ENCODE data around the gene RBP5. TPM values are rescaled to one million over a fixed set of nuclear protein-coding genes. Genes with fewer than 3 reads are reported as not detected.

RBP5 gene
- total RNA-seq, 1 donor from 2014 or later: 0.65 TPM

DNA sequence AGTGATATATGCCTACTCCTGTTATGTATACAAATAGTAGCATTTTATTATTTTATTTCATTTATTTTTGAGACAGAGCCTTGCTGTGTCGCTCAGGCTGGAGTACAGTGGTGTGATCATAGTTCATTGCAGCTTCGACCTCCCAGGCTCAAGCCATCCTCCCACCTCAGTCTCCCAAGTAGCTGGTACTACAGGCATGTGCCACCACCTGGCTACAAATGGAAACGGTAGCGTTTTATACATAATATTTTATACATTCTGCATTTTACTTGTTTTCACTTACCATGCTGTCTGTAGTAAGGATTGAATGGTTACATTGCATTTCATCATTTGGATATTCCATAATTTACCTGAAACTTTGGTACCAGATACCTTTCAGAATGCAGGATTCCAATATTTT is 50.5 kb downstream of the RBP5 start:
- no peak for DNase-seq (ENCODE audit: low read depth, low spot score)
- Mint-ChIP-seq H3K36me3 (ENCODE audit: low read depth) (peaks cover 2% of the 10 kb centered on the region), H3K27me3 (ENCODE audit: low read depth) (peaks cover 6% of the 10 kb centered on the region), H3K4me3 (no peak overlapping the region), H3K9me3 (peaks cover 4% of the 10 kb centered on the region), H3K4me1 (peaks cover 8% of the 10 kb centered on the region), H3K27ac (ENCODE audit: unreplicated experiment) (no peak overlapping the region)
- TF ChIP-seq, protein P1, sequence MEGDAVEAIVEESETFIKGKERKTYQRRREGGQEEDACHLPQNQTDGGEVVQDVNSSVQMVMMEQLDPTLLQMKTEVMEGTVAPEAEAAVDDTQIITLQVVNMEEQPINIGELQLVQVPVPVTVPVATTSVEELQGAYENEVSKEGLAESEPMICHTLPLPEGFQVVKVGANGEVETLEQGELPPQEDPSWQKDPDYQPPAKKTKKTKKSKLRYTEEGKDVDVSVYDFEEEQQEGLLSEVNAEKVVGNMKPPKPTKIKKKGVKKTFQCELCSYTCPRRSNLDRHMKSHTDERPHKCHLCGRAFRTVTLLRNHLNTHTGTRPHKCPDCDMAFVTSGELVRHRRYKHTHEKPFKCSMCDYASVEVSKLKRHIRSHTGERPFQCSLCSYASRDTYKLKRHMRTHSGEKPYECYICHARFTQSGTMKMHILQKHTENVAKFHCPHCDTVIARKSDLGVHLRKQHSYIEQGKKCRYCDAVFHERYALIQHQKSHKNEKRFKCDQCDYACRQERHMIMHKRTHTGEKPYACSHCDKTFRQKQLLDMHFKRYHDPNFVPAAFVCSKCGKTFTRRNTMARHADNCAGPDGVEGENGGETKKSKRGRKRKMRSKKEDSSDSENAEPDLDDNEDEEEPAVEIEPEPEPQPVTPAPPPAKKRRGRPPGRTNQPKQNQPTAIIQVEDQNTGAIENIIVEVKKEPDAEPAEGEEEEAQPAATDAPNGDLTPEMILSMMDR (conservative IDR thresholded peaks at IDR 0.05): no peak

DNA sequence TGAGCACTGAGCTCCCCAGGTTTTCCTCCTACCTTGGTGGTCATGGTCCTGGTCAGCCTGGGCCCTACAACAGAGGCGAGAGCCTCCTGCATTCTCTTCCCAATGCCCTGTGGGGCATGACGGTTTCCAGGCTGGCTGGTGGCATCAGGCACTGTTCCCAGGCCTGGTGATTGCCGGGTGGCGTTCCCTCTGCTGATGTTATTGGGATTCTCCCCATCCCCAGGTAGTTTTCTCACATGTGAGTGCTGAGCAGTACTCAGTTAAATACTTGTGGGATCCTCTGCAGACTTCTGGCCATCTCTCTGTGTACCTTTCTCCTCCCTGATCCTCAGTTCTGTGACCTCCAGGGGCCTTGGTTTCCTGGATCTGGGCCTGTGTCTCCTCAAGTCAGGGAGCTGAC is 52.2 kb downstream of the RBP5 start:
- Mint-ChIP-seq H3K36me3 (ENCODE audit: low read depth) (no peaks in the 10 kb centered on the region), H3K4me3 (no peak overlapping the region), H3K27me3 (ENCODE audit: low read depth) (peaks cover 12% of the 10 kb centered on the region), H3K27ac (ENCODE audit: unreplicated experiment) (no peak overlapping the region), H3K4me1 (peaks cover 8% of the 10 kb centered on the region), H3K9me3 (no peaks in the 10 kb centered on the region)
- DNase-seq (ENCODE audit: low read depth, low spot score): no peak
- TF ChIP-seq, protein P1 (conservative IDR thresholded peaks at IDR 0.05): no peak

DNA sequence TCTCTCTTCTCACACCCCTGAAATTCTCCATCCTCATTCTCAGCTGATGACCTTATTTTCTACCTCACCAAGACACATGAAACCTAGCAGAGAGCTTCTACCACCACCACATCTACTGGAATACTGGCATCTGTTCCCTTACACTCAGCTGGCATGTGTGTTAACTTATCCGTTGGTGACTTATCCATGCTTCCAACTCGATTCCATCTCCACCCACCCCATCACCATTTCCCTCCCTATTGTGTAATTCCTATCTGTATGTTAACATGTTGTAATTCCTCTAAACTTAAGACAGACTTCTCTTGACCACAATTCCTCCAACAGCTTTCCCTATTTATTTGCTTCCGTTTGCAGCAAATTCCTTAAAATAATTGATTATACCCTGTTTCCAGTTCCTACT is 52.8 kb downstream of the RBP5 start:
- Mint-ChIP-seq H3K4me3 (no peak overlapping the region), H3K9me3 (no peaks in the 10 kb centered on the region), H3K27me3 (ENCODE audit: low read depth) (peaks cover 12% of the 10 kb centered on the region), H3K36me3 (ENCODE audit: low read depth) (no peaks in the 10 kb centered on the region), H3K4me1 (peaks cover 8% of the 10 kb centered on the region), H3K27ac (ENCODE audit: unreplicated experiment) (no peak overlapping the region)
- no peak for DNase-seq (ENCODE audit: low read depth, low spot score)
- TF ChIP-seq, protein P1 (conservative IDR thresholded peaks at IDR 0.05): no peak

GRCh38 chr12:7075518-7075917 is 53.2 kb downstream of the RBP5 start:
- Mint-ChIP-seq H3K4me3 (no peak overlapping the region), H3K27me3 (ENCODE audit: low read depth) (peaks cover 12% of the 10 kb centered on the region), H3K36me3 (ENCODE audit: low read depth) (no peaks in the 10 kb centered on the region), H3K4me1 (peaks cover 8% of the 10 kb centered on the region), H3K9me3 (no peaks in the 10 kb centered on the region), H3K27ac (ENCODE audit: unreplicated experiment) (no peak overlapping the region)
- no peak for DNase-seq (ENCODE audit: low read depth, low spot score)
- TF ChIP-seq, protein P1 (conservative IDR thresholded peaks at IDR 0.05): no peak

GRCh38 chr12:7073946-7074345 is 54.7 kb downstream of the RBP5 start:
- Mint-ChIP-seq H3K9me3 (no peaks in the 10 kb centered on the region), H3K4me3 (no peak overlapping the region), H3K4me1 (peaks cover 8% of the 10 kb centered on the region), H3K36me3 (ENCODE audit: low read depth) (no peaks in the 10 kb centered on the region), H3K27ac (ENCODE audit: unreplicated experiment) (no peak overlapping the region), H3K27me3 (ENCODE audit: low read depth) (peaks cover 12% of the 10 kb centered on the region)
- DNase-seq (ENCODE audit: low read depth, low spot score): no peak
- TF ChIP-seq, protein P1 (conservative IDR thresholded peaks at IDR 0.05): no peak

Other genes with a start within 250 kb of the RBP5 start
- 4.8 and 5.2 TPM in 2 replicates for gene LRRC23, start 224.1 kb downstream of the RBP5 start, total RNA-seq
- 67.5 and 68.4 TPM in 2 replicates for gene ENO2, start 214.3 kb downstream of the RBP5 start, total RNA-seq
- 118 and 122 TPM in 2 replicates for gene ATN1, start 200.9 kb downstream of the RBP5 start, total RNA-seq
- not detected in 2 replicates for gene RNU7-1, start 185.1 kb downstream of the RBP5 start, total RNA-seq
- 293 and 298 TPM in 2 replicates for gene C12orf57, start 184.9 kb downstream of the RBP5 start, total RNA-seq
- 0.73 and 1.1 TPM in 2 replicates for gene PTPN6, start 177.5 kb downstream of the RBP5 start, total RNA-seq
- gene PHB2, start 158.2 kb downstream of the RBP5 start, total RNA-seq: 330 and 335 TPM in 2 replicates
- 57.5 and 65.5 TPM in 2 replicates for gene EMG1, start 158.0 kb downstream of the RBP5 start, total RNA-seq
- gene LPCAT3, start 110.4 kb downstream of the RBP5 start, total RNA-seq: 29.7 and 32.8 TPM in 2 replicates
- gene C1S, start 68.2 kb downstream of the RBP5 start, total RNA-seq: 2.2 and 3.6 TPM in 2 replicates
- 4.0 and 5.3 TPM in 2 replicates for gene C1R, start 36.4 kb downstream of the RBP5 start, total RNA-seq
- gene C1RL, start 19.7 kb downstream of the RBP5 start, total RNA-seq: 12.8 and 15.3 TPM in 2 replicates
- gene CLSTN3, start 1.5 kb upstream of the RBP5 start, total RNA-seq: 28.2 and 30.4 TPM in 2 replicates
- gene PEX5, start 60.8 kb upstream of the RBP5 start, total RNA-seq: 40.2 and 42.2 TPM in 2 replicates
- not detected in 2 replicates for gene ACSM4, start 175.2 kb upstream of the RBP5 start, total RNA-seq